ENCODE results near the gene CADPS. TPM values are rescaled to one million over a fixed set of nuclear protein-coding genes. Genes with fewer than 3 reads are reported as not detected.

CADPS gene
- polyA plus RNA-seq, 2 of the 4 experiments (the other 2 are of a cell fraction), result not detected

- WGBS (ENCODE audit: missing lambda C conversion rate), result 44% methylated on average over 2 of the region's 2 CpGs
These were observed 125.6 kb downstream of the CADPS start for GRCh38 chr3:62749657-62750056.

GRCh38 chr3:62749130-62749529, 126.1 kb downstream of the CADPS start:
- Histone ChIP-seq H3K27ac (no peak overlapping the region), H3K9me3 (no peaks in the 10 kb centered on the region), H3K4me1 (no peaks in the 10 kb centered on the region), H3K4me2 (no peak overlapping the region), H3K4me3 (no peak overlapping the region)
- ChIA-PET CTCF (no interaction called here), POLR2A (no interaction called here)
- no peak for FAIRE-seq
- DNase-seq (ENCODE audit: low read depth in 1 of 2, low spot score in 1 of 2), result no peak
- ATAC-seq, result no peak
- WGBS (ENCODE audit: missing lambda C conversion rate), result 45% methylated on average over 4 of the region's 4 CpGs
- TF ChIP-seq E2F6 (IDR thresholded peaks at IDR 0.05; ENCODE audit: borderline replicate concordance, low read depth) (no peak), NPAS2 (CRISPR knock-in tag; IDR thresholded peaks at IDR 0.05; ENCODE audit: borderline replicate concordance) (no peak), POLR2AphosphoS2 (conservative IDR thresholded peaks at IDR 0.05; ENCODE audit: low read length) (no peak), REST (IDR thresholded peaks at IDR 0.05) (no peak), KDM1A (IDR thresholded peaks at IDR 0.05; ENCODE audit: low read depth) (no peak), RFX5 (IDR thresholded peaks at IDR 0.05) (no peak), ZC3H11A (IDR thresholded peaks at IDR 0.05) (no peak), MAZ (IDR thresholded peaks at IDR 0.05; ENCODE audit: borderline replicate concordance, low read depth, low read length) (no peak), HOXB5 (CRISPR knock-in tag; IDR thresholded peaks at IDR 0.05) (no peak), ZSCAN20 (CRISPR knock-in tag; IDR thresholded peaks at IDR 0.05) (no peak)

More at GRCh38 chr3:62749657-62750056, 125.6 kb downstream of the CADPS start:
- Histone ChIP-seq H3K4me1 (no peaks in the 10 kb centered on the region), H3K27ac (no peak overlapping the region), H3K4me2 (no peak overlapping the region), H3K9me3 (no peaks in the 10 kb centered on the region), H3K4me3 (no peak overlapping the region)
- CTCF ChIA-PET, result no interaction called here
- DNase-seq (ENCODE audit: low read depth in 1 of 2, low spot score in 1 of 2) (no peak), FAIRE-seq (no peak), ATAC-seq (no peak)
- POLR2A ChIA-PET, result no interaction called here
- TF ChIP-seq HEYL (CRISPR knock-in tag; IDR thresholded peaks at IDR 0.05) (no peak), CBX2 (IDR thresholded peaks at IDR 0.05; ENCODE audit: borderline replicate concordance, low read depth) (no peak), FOSB (CRISPR knock-in tag; IDR thresholded peaks at IDR 0.05) (no peak), REST (IDR thresholded peaks at IDR 0.05) (no peak), SREBF2 (IDR thresholded peaks at IDR 0.05) (no peak), HDAC2 (IDR thresholded peaks at IDR 0.05) (no peak), SMC3 (IDR thresholded peaks at IDR 0.05) (no peak), CTCF (IDR thresholded peaks at IDR 0.05) (no peak), RNF2 (IDR thresholded peaks at IDR 0.05; ENCODE audit: borderline replicate concordance, low read depth) (no peak), HOXB5 (CRISPR knock-in tag; IDR thresholded peaks at IDR 0.05) (no peak), CHD4 (IDR thresholded peaks at IDR 0.05; ENCODE audit: borderline replicate concordance) (no peak), ZSCAN20 (CRISPR knock-in tag; IDR thresholded peaks at IDR 0.05) (no peak), ESRRA (IDR thresholded peaks at IDR 0.05; ENCODE audit: borderline replicate concordance, low read length) (no peak), GATA3 (IDR thresholded peaks at IDR 0.05; ENCODE audit: borderline replicate concordance) (no peak), ZFP36 (IDR thresholded peaks at IDR 0.05; ENCODE audit: borderline replicate concordance, partially characterized antibody) (no peak), CBX8 (IDR thresholded peaks at IDR 0.05) (no peak), NPAS2 (CRISPR knock-in tag; IDR thresholded peaks at IDR 0.05; ENCODE audit: borderline replicate concordance) (no peak), BHLHE40 (IDR thresholded peaks at IDR 0.05; ENCODE audit: low read depth, low read length) (no peak)
- TF ChIP-seq, protein P1, sequence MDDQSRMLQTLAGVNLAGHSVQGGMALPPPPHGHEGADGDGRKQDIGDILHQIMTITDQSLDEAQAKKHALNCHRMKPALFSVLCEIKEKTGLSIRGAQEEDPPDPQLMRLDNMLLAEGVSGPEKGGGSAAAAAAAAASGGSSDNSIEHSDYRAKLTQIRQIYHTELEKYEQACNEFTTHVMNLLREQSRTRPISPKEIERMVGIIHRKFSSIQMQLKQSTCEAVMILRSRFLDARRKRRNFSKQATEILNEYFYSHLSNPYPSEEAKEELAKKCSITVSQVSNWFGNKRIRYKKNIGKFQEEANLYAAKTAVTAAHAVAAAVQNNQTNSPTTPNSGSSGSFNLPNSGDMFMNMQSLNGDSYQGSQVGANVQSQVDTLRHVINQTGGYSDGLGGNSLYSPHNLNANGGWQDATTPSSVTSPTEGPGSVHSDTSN (IDR thresholded peaks at IDR 0.05), result no peak

All from A549 (cell line).